GM08714 (cell line): ENCODE results near the gene ANKIB1.

Experiments used
- H3K4me3 ChIP-seq: fragments of 200-500 bp; sonication (Bioruptor generic); 2 replicates; pipeline ENCODE4 v1.5.1; 2014; ENCODE audit warnings: mild to moderate bottlenecking, low read length, inconsistent platforms
- ZNF274 ChIP-seq: IDR thresholded peaks from 2 replicates; pipeline ENCODE4 v1.6.1; 2012; ENCODE audit warnings: mild to moderate bottlenecking, low read depth, low read length

ANKIB1 gene

DNA sequence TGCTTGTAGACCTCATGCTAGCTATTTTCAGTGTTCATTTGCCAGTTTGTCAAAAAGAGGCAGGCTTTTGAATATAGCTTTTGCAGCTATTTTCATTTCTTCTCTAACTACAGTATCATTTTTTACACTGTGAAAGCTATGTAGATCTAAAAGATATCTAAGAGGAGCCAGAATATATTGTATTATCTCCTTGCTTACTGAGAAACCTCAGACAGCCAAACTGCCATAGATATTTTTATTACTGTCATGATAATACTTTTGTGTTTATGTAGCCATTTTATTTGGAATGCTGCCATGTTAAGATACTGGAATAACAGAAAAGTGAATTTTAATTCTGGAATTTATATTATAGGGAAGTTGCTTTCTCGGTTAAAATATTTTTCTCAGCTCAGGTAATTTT is 37.2 kb downstream of the ANKIB1 start:
- no peak overlapping the region for H3K4me3 ChIP-seq
- TF ChIP-seq ZNF274, result no peak

GRCh38 chr7:92289321-92289720 is 43.5 kb downstream of the ANKIB1 start:
- no peak overlapping the region for H3K4me3 ChIP-seq

GRCh38 chr7:92292981-92293380 is 47.2 kb downstream of the ANKIB1 start:
- no peak for TF ChIP-seq ZNF274
- H3K4me3 ChIP-seq, result no peak overlapping the region

More at GRCh38 chr7:92289321-92289720, 43.5 kb downstream of the ANKIB1 start:
- TF ChIP-seq ZNF274, result no peak

- H3K4me3 ChIP-seq, result no peak overlapping the region
- TF ChIP-seq ZNF274, result no peak
Measured at GRCh38 chr7:92293896-92294590, 48.3 kb downstream of the ANKIB1 start.

DNA sequence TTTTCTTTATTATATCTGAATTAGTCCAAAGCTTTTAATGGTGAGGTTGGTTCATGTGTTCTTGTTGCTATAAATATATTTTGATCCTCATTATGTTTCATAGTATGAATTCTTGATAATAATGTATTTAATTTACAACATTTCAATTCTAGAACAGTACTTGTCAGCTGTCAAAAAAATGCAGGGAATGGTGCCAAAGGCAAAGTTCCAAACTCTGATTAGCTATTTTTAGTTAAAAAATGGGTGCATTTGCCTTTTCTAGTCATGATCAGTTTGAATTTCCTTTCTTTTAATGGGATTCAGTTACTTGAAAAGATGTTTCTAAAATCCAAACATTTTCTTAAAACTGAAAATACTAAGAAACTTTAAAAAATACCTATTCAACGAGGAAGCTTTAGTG is 49.6 kb downstream of the ANKIB1 start:
- H3K4me3 ChIP-seq, result no peak overlapping the region
- no peak for TF ChIP-seq ZNF274

GRCh38 chr7:92296235-92296634 is 50.5 kb downstream of the ANKIB1 start:
- no peak for TF ChIP-seq ZNF274

DNA sequence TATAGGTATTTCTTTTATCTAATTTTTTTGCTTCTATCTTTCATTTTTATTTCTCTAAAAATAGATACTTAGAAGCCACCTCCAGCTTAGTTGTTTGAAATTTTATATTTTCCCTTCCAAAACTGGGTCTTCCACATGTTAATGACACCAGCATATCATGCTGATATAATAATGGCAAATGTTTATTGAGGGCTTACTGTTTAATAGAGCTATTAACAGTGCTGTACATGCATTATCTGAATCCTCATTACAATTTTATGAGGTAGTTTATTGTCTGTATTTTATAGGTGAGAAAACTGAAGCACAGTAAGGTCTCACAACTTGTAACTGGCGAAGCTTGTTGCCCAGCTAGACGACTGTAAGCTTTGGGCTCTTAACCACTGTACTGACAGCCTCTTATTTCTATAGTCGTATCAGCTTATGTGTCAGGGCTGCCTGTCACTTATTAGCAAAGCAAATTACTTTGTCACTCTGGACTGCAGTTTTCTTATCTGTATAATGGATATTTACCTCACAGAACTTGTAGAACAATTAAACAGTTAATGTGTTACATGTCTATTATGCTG is 51.2 kb downstream of the ANKIB1 start:
- TF ChIP-seq ZNF274, result no peak
- H3K4me3 ChIP-seq, result no peak overlapping the region

More at GRCh38 chr7:92296235-92296634, 50.5 kb downstream of the ANKIB1 start:
- H3K4me3 ChIP-seq, result no peak overlapping the region

DNA sequence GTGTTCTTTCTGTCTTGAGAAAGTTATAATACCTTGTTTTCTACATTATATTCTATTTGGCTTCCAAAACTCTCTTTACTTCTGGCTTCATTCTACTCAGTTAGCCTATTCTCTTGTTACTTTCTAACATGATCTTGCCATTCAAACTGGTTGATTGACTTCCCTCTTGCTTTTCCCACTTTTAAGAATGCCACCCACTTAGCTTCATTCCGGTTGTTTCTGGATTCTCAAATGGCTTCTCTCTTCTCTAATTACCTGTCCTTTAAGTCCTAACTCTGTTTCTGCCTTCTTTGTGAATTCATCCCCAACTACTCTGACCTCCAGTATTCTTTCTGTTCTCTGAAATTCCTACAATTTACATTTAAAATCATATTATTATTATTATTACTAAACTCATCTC is 52.0 kb downstream of the ANKIB1 start:
- no peak overlapping the region for H3K4me3 ChIP-seq
- TF ChIP-seq ZNF274, result no peak

GRCh38 chr7:92303761-92304160 is 58.0 kb downstream of the ANKIB1 start:
- no peak for TF ChIP-seq ZNF274
- H3K4me3 ChIP-seq, result no peak overlapping the region

- TF ChIP-seq ZNF274, result no peak
- H3K4me3 ChIP-seq, result no peak overlapping the region
Measured at GRCh38 chr7:92304406-92304893, 58.7 kb downstream of the ANKIB1 start.

GRCh38 chr7:92306153-92306552 is 60.4 kb downstream of the ANKIB1 start:
- TF ChIP-seq ZNF274, result no peak
- no peak overlapping the region for H3K4me3 ChIP-seq

GRCh38 chr7:92313055-92313454 is 67.3 kb downstream of the ANKIB1 start:
- no peak for TF ChIP-seq ZNF274
- no peak overlapping the region for H3K4me3 ChIP-seq

- TF ChIP-seq ZNF274, result no peak
- H3K4me3 ChIP-seq, result no peak overlapping the region
Measured at GRCh38 chr7:92319243-92319642, 73.5 kb downstream of the ANKIB1 start.

DNA sequence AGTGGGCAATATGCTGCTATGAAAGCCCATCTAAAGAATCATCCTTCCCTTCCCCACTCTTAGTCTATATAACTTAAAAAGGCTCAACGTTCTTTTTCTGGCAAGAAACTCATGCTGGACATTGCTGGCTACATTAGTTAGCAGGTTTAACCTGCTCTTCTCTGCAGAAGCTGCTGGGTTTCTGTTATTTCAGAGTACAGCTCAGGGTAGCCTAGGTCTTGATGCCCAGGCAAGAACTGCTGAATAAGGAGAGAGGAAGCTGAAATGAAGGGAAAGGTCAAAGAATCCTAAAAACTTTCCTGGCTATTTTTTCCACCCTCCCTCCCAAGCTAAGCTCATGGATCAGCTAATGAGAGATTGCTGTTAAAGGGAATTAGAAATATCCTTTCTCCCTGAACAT is 79.4 kb downstream of the ANKIB1 start:
- TF ChIP-seq ZNF274, result no peak
- no peak overlapping the region for H3K4me3 ChIP-seq

DNA sequence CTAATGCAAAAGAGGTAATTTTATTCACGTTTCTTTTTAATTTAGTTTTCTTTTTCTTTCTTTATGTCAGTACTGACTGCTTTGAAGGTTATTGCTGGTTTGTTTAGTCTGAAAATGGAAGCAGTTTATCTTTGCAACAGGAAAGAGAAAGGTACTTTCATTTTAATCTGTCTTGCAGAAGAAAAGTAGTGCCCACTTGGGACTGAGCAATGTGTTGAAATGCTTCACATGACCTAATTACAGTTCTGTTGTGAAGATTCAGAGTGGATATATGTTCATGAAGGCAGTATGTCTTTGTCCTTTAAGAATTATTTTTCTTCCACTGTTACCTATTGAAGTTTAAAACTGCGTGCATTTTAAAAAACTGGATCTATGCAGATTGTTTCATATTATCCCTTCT is 80.1 kb downstream of the ANKIB1 start:
- no peak for TF ChIP-seq ZNF274

More for the DNA sequence above, 80.1 kb downstream of the ANKIB1 start:
- no peak overlapping the region for H3K4me3 ChIP-seq
